Transverse colon (tissue), 4 donors: ENCODE results near the gene RNF212. TPM values are rescaled to one million over a fixed set of nuclear protein-coding genes. Genes with fewer than 3 reads are reported as not detected.

ENCODE experiments used
- DNase-seq: peaks from one replicate; pipeline ENCODE4 v3.0.0-alpha.2; 2019
- H3K27ac ChIP-seq, 4 donors: fragments of 200-600 bp; sonication (generic); 2 replicates each; pipeline ENCODE4 v1.5.1; 2016 to 2018; ENCODE audit warnings: inconsistent platforms in 4 of 4
- H3K27me3 ChIP-seq: fragments of 200-600 bp; sonication (generic); 2 replicates; pipeline ENCODE4 v1.5.1; 2017; ENCODE audit warnings: inconsistent platforms
- H3K36me3 ChIP-seq, 4 donors: fragments of 200-600 bp; sonication (generic); 2 replicates each; pipeline ENCODE4 v1.5.1; 2017 to 2019; ENCODE audit warnings: inconsistent platforms in 4 of 4
- H3K4me1 ChIP-seq, 4 donors: fragments of 200-600 bp; sonication (generic); 2 replicates each; pipeline ENCODE4 v1.5.1; 2017 to 2020; ENCODE audit warnings: inconsistent platforms in 4 of 4
- H3K4me3 ChIP-seq, 4 donors: fragments of 200-600 bp; sonication (generic); 1 replicate in 1 of 4; 2 replicates in 3 of 4; pipeline versions ENCODE4 v1.5.1 to v1.6.1; 2017 to 2019; ENCODE audit warnings: inconsistent platforms in 4 of 4
- H3K9me3 ChIP-seq, 2 donors: fragments of 200-600 bp; sonication (generic); 2 replicates each; pipeline ENCODE4 v1.5.1; 2017 to 2019; ENCODE audit warnings: inconsistent platforms in 2 of 2
- EP300 ChIP-seq: sonication (generic); formaldehyde crosslinking; IDR thresholded peaks from one replicate; pipeline ENCODE4 v1.6.1; 2017; ENCODE audit warnings: antibody characterized with exemption, low read depth
- POLR2A ChIP-seq: fragments of 450-650 bp; IDR thresholded peaks from one replicate; pipeline ENCODE4 v1.6.1; 2016; ENCODE audit warnings: antibody characterized with exemption, mild to moderate bottlenecking, moderate library complexity
- POLR2AphosphoS5 ChIP-seq, 3 donors: sonication (generic); formaldehyde crosslinking; IDR thresholded peaks; one replicate each; pipeline ENCODE4 v1.6.1; 2016; ENCODE audit warnings: antibody characterized with exemption in 3 of 3
- WGBS, 2 donors: methylation state at CpG; one replicate each; pipeline ENCODE4 v1.1.5; 2018; ENCODE audit warnings: low coverage in 1 of 2; 5-methylcytosine and 5-hydroxymethylcytosine counted together
- in situ Hi-C, 4 donors: fragments of 200-750 bp; cut with MboI; loops; one replicate each; pipeline versions ENCODE4 v1.15.0 to v1.15.1; 2017; ENCODE audit warnings: low sequenced_read_pairs in 3 of 4, low pct_ligation_motif_present in 1 of 4, low pct_unique_long_range_greater_than_20kb in 1 of 4
- intact Hi-C: fragments of 100-400 bp; cut with DNase I; formaldehyde crosslinking; loops from one replicate; pipeline ENCODE4 v1.15.1; 2023; ENCODE audit warnings: low total_unique reads
- total RNA-seq, 4 donors: library from RNA; depleted of rRNA; stranded (reverse); fragments of >200 nt; gene quantifications; one replicate each; pipeline ENCODE4 v1.1.0, GENCODE V29; 2016
- TF ChIP-seq, protein P1 (sequence below), 5 experiments: fragments of 200-600 bp in 3 of 5; fragments of 450-650 bp in 2 of 5; sonication (generic) in 3 of 5; IDR thresholded peaks; 1 replicate in 2 of 5; 2 replicates in 3 of 5; pipeline ENCODE4 v1.5.1; 2016 to 2017; ENCODE audit warnings: antibody characterized with exemption in 5 of 5, inconsistent platforms in 3 of 5, mild to moderate bottlenecking in 2 of 5, moderate library complexity in 1 of 5

The RNF212 gene
- total RNA-seq, 4 donors from 2014 or later: 2.5 to 9.1 TPM; not detected in 2

DNA sequence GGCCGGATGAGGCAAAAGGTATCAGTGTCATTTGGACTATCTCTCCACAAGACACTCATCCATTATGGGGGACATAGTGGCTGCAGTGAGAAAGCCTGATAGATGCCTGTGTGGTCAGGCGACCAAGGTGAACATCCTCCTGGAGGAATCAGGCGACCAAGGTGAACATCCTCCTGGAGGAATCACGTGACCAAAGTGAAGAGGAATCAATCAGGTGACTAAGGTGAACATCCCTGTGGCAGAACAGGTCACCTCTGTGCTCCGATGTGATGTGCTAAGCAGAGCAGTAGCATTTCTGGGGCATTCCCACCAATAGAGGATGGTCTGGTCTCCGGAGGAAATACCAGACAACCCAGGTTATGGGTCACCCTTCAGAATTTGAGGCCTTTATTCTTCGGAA is 44.0 kb downstream of the RNF212 start:
- no peak overlapping the region for H3K4me3 ChIP-seq
- 82 to 86% methylated on average over 5 to 7 of the region's 7 CpGs for WGBS, 2 donors
- no peak for DNase-seq
- intact Hi-C loops (no loop called here), in situ Hi-C loops (no loop called here)
- H3K27ac ChIP-seq: no peak overlapping the region
- no peaks in the 10 kb centered on the region for H3K36me3 ChIP-seq
- no peaks in the 10 kb centered on the region for H3K9me3 ChIP-seq
- TF ChIP-seq POLR2AphosphoS5 (IDR thresholded peaks at IDR 0.05): no peak
- TF ChIP-seq POLR2A: no peak
- TF ChIP-seq, protein P1, sequence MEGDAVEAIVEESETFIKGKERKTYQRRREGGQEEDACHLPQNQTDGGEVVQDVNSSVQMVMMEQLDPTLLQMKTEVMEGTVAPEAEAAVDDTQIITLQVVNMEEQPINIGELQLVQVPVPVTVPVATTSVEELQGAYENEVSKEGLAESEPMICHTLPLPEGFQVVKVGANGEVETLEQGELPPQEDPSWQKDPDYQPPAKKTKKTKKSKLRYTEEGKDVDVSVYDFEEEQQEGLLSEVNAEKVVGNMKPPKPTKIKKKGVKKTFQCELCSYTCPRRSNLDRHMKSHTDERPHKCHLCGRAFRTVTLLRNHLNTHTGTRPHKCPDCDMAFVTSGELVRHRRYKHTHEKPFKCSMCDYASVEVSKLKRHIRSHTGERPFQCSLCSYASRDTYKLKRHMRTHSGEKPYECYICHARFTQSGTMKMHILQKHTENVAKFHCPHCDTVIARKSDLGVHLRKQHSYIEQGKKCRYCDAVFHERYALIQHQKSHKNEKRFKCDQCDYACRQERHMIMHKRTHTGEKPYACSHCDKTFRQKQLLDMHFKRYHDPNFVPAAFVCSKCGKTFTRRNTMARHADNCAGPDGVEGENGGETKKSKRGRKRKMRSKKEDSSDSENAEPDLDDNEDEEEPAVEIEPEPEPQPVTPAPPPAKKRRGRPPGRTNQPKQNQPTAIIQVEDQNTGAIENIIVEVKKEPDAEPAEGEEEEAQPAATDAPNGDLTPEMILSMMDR (IDR thresholded peaks at IDR 0.05): no peak
- no peak for TF ChIP-seq EP300
- H3K27me3 ChIP-seq: peaks cover 25% of the 10 kb centered on the region
- peaks cover 0 to 4% (median 0%) of the 10 kb centered on the region in 4 donors for H3K4me1 ChIP-seq

DNA sequence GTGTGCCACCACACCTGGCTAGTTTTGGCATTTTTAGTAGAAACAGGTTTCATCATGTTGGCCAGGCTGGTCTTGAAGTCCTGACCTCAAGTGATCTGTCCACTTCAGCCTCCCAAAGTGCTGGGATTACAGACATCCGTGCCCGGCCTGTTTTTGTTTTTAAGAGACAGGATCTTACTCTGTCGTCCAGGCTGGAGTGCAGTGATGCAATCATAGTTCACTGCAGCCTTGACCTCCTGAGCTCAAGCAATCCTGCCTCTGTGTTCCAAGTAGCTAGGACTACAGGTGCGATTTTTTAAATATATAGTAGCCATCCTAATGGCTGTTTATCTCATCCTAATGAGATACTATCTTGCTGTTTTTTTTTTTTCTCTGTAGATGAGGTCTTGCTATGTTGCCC is 47.6 kb downstream of the RNF212 start:
- no peaks in the 10 kb centered on the region for H3K4me1 ChIP-seq
- intact Hi-C loops: no loop called here
- in situ Hi-C loops: no loop called here
- TF ChIP-seq, protein P1 (IDR thresholded peaks at IDR 0.05): no peak
- TF ChIP-seq EP300 (no peak), POLR2AphosphoS5 (IDR thresholded peaks at IDR 0.05) (no peak), POLR2A (no peak)
- H3K9me3 ChIP-seq: no peaks in the 10 kb centered on the region
- no peaks in the 10 kb centered on the region for H3K36me3 ChIP-seq
- 43 to 72% methylated on average over 1 to 4 of the region's 4 CpGs for WGBS, 2 donors
- no peak overlapping the region for H3K4me3 ChIP-seq
- H3K27ac ChIP-seq: no peak overlapping the region
- no peak for DNase-seq
- H3K27me3 ChIP-seq: peaks cover 42% of the 10 kb centered on the region

DNA sequence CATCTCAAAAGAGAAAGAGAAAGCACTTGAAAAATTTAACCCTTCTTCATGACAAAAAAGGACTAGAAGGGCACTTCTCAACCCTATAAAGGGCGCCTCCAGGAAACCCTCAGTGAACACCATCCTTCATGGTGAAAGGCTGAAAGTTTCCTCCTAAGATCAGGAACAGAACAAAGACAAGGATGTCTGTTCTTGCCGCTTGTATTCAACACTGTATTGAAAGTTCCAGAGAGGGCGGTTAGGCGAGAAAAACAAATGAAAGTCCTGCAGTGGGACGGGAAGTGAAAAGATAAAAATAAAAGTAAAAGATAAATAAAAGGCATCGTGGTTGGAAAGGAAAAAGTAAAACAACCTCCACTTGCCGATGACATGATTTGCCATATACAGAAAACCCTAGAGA is 50.9 kb downstream of the RNF212 start:
- Histone ChIP-seq H3K27ac (no peak overlapping the region), H3K4me3 (no peak overlapping the region), H3K9me3 (no peaks in the 10 kb centered on the region), H3K36me3 (no peaks in the 10 kb centered on the region), H3K27me3 (peaks cover 46% of the 10 kb centered on the region), H3K4me1 (peaks cover 0 to 9% (median 2%) of the 10 kb centered on the region in 4 donors)
- intact Hi-C loops: no loop called here
- 65 to 67% methylated on average over 7 of the region's 7 CpGs for WGBS, 2 donors
- TF ChIP-seq, protein P1 (IDR thresholded peaks at IDR 0.05): no peak
- TF ChIP-seq POLR2A: no peak
- TF ChIP-seq EP300: no peak
- in situ Hi-C loops: no loop called here
- no peak for DNase-seq

DNA sequence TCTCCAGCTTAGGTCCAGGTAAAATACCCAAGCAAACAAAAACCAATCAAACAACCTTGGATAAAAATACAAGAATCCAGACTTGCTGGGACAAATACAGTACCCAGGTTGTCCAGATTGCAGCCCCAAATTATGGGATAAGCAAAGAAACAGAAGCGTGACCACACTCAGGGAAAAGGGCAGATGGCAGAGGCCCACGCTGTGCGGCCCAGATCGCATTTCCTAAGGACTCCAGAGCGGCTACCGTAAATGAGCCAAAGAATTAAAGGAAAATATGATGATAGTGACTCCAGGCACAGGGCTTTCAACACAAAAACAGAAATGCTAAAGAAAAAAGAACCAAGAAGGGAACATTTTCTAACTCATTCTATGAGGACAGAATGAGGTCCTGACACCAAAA is 51.6 kb downstream of the RNF212 start:
- Histone ChIP-seq H3K4me3 (no peak overlapping the region), H3K27me3 (peaks cover 47% of the 10 kb centered on the region)

More for the DNA sequence above, 51.6 kb downstream of the RNF212 start:
- Histone ChIP-seq H3K4me1 (peaks cover 0 to 9% (median 2%) of the 10 kb centered on the region in 4 donors), H3K36me3 (no peaks in the 10 kb centered on the region), H3K27ac (no peak overlapping the region), H3K9me3 (no peaks in the 10 kb centered on the region)
- in situ Hi-C loops: no loop called here
- intact Hi-C loops: no loop called here
- no peak for DNase-seq
- WGBS, 2 donors: 94% methylated on average over 6 of the region's 6 CpGs; no CpG with 5 or more reads in 1 of the 2 donors
- TF ChIP-seq EP300 (no peak), POLR2A (no peak), POLR2AphosphoS5 (IDR thresholded peaks at IDR 0.05) (no peak)
- TF ChIP-seq, protein P1 (IDR thresholded peaks at IDR 0.05): no peak
